Progenitor cell of endocrine pancreas (in vitro differentiated cells): ENCODE results near the gene PRKCB. TPM values are rescaled to one million over a fixed set of nuclear protein-coding genes. Genes with fewer than 3 reads are reported as not detected.

Experiments used
- DNase-seq: peaks from one replicate; pipeline ENCODE4 v3.0.0; 2021; ENCODE audit warnings: low spot score; ENCODE audit not compliant: unreplicated experiment
- H3K27ac Mint-ChIP-seq: 2 replicates; pipeline ENCODE4 v1.8.0; 2021; ENCODE audit warnings: mild to moderate bottlenecking, moderate library complexity, mixed read lengths
- H3K27me3 Mint-ChIP-seq: 2 replicates; pipeline ENCODE4 v1.8.0; 2021; ENCODE audit warnings: mixed read lengths
- H3K36me3 Mint-ChIP-seq: 2 replicates; pipeline ENCODE4 v1.8.0; 2022; ENCODE audit warnings: mixed read lengths; ENCODE audit not compliant: insufficient read depth
- H3K4me1 Mint-ChIP-seq: 2 replicates; pipeline ENCODE4 v1.8.0; 2021; ENCODE audit warnings: low read depth, mixed read lengths
- H3K4me3 Mint-ChIP-seq: 2 replicates; pipeline ENCODE4 v1.8.0; 2021; ENCODE audit warnings: low read depth, mild to moderate bottlenecking, moderate library complexity, mixed read lengths
- H3K9me3 Mint-ChIP-seq: 2 replicates; pipeline ENCODE4 v1.8.0; 2021; ENCODE audit warnings: low read depth, mixed read lengths
- CTCF ChIP-seq: fragments of 200-600 bp; sonication (generic); IDR thresholded peaks from one replicate; pipeline ENCODE4 v1.5.0; 2021; ENCODE audit warnings: antibody characterized with exemption, mild to moderate bottlenecking; ENCODE audit not compliant: unreplicated experiment
- total RNA-seq: library from RNA; stranded (reverse); gene quantifications from 2 replicates; pipeline ENCODE4 v1.2.1, GENCODE V29; 2021

PRKCB gene
- total RNA-seq, 1 donor from 2014 or later: 0.36 TPM

GRCh38 chr16:23829454-23829853, 6.3 kb upstream of the PRKCB start:
- no peak overlapping the region for H3K4me3 Mint-ChIP-seq

GRCh38 chr16:23830276-23830675, 5.5 kb upstream of the PRKCB start:
- no peak overlapping the region for H3K27ac Mint-ChIP-seq
- peaks cover 6% of the 10 kb centered on the region for H3K9me3 Mint-ChIP-seq
- peaks cover 70% of the 10 kb centered on the region for H3K27me3 Mint-ChIP-seq
- no peaks in the 10 kb centered on the region for H3K36me3 Mint-ChIP-seq
- TF ChIP-seq CTCF: no peak
- H3K4me1 Mint-ChIP-seq: peaks cover 4% of the 10 kb centered on the region
- H3K4me3 Mint-ChIP-seq: no peak overlapping the region
- DNase-seq: no peak

More at GRCh38 chr16:23829454-23829853, 6.3 kb upstream of the PRKCB start:
- H3K36me3 Mint-ChIP-seq: no peaks in the 10 kb centered on the region
- no peaks in the 10 kb centered on the region for H3K4me1 Mint-ChIP-seq
- H3K27me3 Mint-ChIP-seq: peaks cover 65% of the 10 kb centered on the region
- no peak for TF ChIP-seq CTCF
- DNase-seq: no peak
- H3K9me3 Mint-ChIP-seq: peaks cover 6% of the 10 kb centered on the region
- H3K27ac Mint-ChIP-seq: no peak overlapping the region

GRCh38 chr16:23832882-23833281, 2.9 kb upstream of the PRKCB start:
- no peak for DNase-seq
- Mint-ChIP-seq H3K27me3 (peaks cover 73% of the 10 kb centered on the region), H3K36me3 (no peaks in the 10 kb centered on the region), H3K9me3 (peaks cover 6% of the 10 kb centered on the region), H3K4me3 (no peak overlapping the region), H3K4me1 (peaks cover 8% of the 10 kb centered on the region), H3K27ac (no peak overlapping the region)
- TF ChIP-seq CTCF: no peak

- H3K27ac Mint-ChIP-seq: no peak overlapping the region
- no peak overlapping the region for H3K4me3 Mint-ChIP-seq
- H3K4me1 Mint-ChIP-seq: peaks cover 8% of the 10 kb centered on the region
- no peak for DNase-seq
- H3K36me3 Mint-ChIP-seq: no peaks in the 10 kb centered on the region
- no peak for TF ChIP-seq CTCF
- peaks cover 76% of the 10 kb centered on the region for H3K27me3 Mint-ChIP-seq
- H3K9me3 Mint-ChIP-seq: peaks cover 6% of the 10 kb centered on the region
Measured at GRCh38 chr16:23833504-23833903, 2.3 kb upstream of the PRKCB start.

GRCh38 chr16:23833960-23834685, 1.7 kb upstream of the PRKCB start:
- Mint-ChIP-seq H3K9me3 (peaks cover 6% of the 10 kb centered on the region), H3K4me3 (no peak overlapping the region), H3K27me3 (peaks cover 80% of the 10 kb centered on the region), H3K27ac (no peak overlapping the region), H3K36me3 (no peaks in the 10 kb centered on the region), H3K4me1 (peaks cover 8% of the 10 kb centered on the region)
- DNase-seq: no peak
- TF ChIP-seq CTCF: no peak
